K562 (cell line): ENCODE results near the gene SFXN5. TPM values are rescaled to one million over a fixed set of nuclear protein-coding genes. Genes with fewer than 3 reads are reported as not detected.

Experiments used
- ATAC-seq: fragments of 200-7000 bp; cut with Tn5 transposase; 3 replicates; pipeline ENCODE4 v1.9.1; 2020; ENCODE audit warnings: moderate library complexity
- BruUV-seq: library from RNA; stranded (reverse); fragments of 400-500 nt; replicated peaks from 2 replicates; lab custom pipeline; 2021; lab: Mats Ljungman, UMichigan
- CTCF ChIA-PET: fragments of 300-600 bp; formaldehyde crosslinking; extraction: SDS; loops from one replicate; lab custom pipeline; 2021; ENCODE audit warnings: low intra/inter-chr PET ratio; lab: Yijun Ruan, JAX
- POLR2A ChIA-PET: fragments of 300-600, 350-650 bp; sonication (Branson Sonifier 250); formaldehyde crosslinking; extraction: SDS; loops from one replicate; lab custom pipeline; 2021; ENCODE audit warnings: antibody characterized with exemption, inconsistent platforms; lab: Yijun Ruan, JAX
- DNase-seq, 4 experiments: peaks; one replicate each; pipeline versions ENCODE4 v3.0.0 to v3.0.0-alpha.2; 2011 to 2018; ENCODE audit warnings: low spot score in 3 of 4, mixed read lengths in 3 of 4; ENCODE audit errors: extremely low read depth in 1 of 4
- FAIRE-seq: peaks from 2 replicates; lab custom pipeline; 2011; peaks lifted over from hg19 to GRCh38; lab: Jason Lieb, UNC
- H2AFZ ChIP-seq: 2 replicates; pipeline ENCODE4 v1.6.0; 2011; ENCODE audit warnings: low read depth, low read length, control low read depth, inconsistent platforms
- H3K27ac ChIP-seq: fragments of 200-600 bp; 3 replicates; pipeline ENCODE4 v1.8.0; 2011; ENCODE audit warnings: low read depth, mild to moderate bottlenecking, control low read depth, inconsistent platforms, low read length, moderate library complexity, mixed read lengths; ENCODE audit errors: extremely low read depth
- H3K27me3 ChIP-seq, 2 experiments: fragments of 300-600 bp in 1 of 2; 2 replicates in 1 of 2; 3 replicates in 1 of 2; pipeline versions ENCODE4 v1.6.0 to v1.8.0; 2011; ENCODE audit warnings: inconsistent platforms in 2 of 2, low read length in 2 of 2, mild to moderate bottlenecking in 1 of 2, mixed read lengths in 1 of 2, moderate library complexity in 1 of 2; ENCODE audit not compliant: control insufficient read depth in 2 of 2, insufficient read depth in 2 of 2
- H3K36me3 ChIP-seq: fragments of 300-600 bp; 3 replicates; pipeline ENCODE4 v1.8.0; 2011; ENCODE audit warnings: mild to moderate bottlenecking, low read length, inconsistent platforms; ENCODE audit not compliant: control insufficient read depth, insufficient read depth
- H3K4me1 ChIP-seq, 2 experiments: fragments of 200-600 bp in 1 of 2; replicated peaks in 1 of 2; 2 replicates in 1 of 2; 3 replicates in 1 of 2; pipeline versions ENCODE4 v1.5.1 to v1.8.0; 2011; ENCODE audit warnings: inconsistent platforms in 2 of 2, low read length in 2 of 2, mild to moderate bottlenecking in 1 of 2, mixed read lengths in 1 of 2, moderate library complexity in 1 of 2; ENCODE audit not compliant: control insufficient read depth in 2 of 2, insufficient read depth in 2 of 2
- H3K4me2 ChIP-seq: 2 replicates; pipeline ENCODE4 v1.6.1; 2011; ENCODE audit warnings: low read length, control low read depth, inconsistent platforms, mixed read lengths; ENCODE audit not compliant: insufficient read depth
- H3K4me3 ChIP-seq: fragments of 200-600 bp; sonication (generic), shearing (Covaris generic); 2 replicates; pipeline ENCODE4 v1.5.1; 2016; ENCODE audit warnings: control low read depth, inconsistent platforms
- H3K79me2 ChIP-seq: fragments of 200-600 bp; 3 replicates; pipeline ENCODE4 v1.8.0; 2011; ENCODE audit warnings: low read length, inconsistent platforms; ENCODE audit not compliant: control insufficient read depth, insufficient read depth
- H3K9ac ChIP-seq, 2 experiments: 2 replicates each; pipeline versions ENCODE4 v1.6.0 to v1.6.1; 2011; ENCODE audit warnings: low read depth in 2 of 2, low read length in 2 of 2, control low read depth in 1 of 2, inconsistent platforms in 1 of 2, mild to moderate bottlenecking in 1 of 2, mixed read lengths in 1 of 2; ENCODE audit not compliant: insufficient read depth in 1 of 2
- H3K9me1 ChIP-seq: one replicate; pipeline ENCODE4 v1.6.0; 2011; ENCODE audit warnings: inconsistent platforms, mild to moderate bottlenecking, low read length, moderate library complexity; ENCODE audit not compliant: control insufficient read depth, insufficient read depth
- H3K9me3 ChIP-seq: replicated peaks from 2 replicates; pipeline ENCODE4 v1.5.1; 2011; ENCODE audit warnings: low read depth, low read length, inconsistent platforms; ENCODE audit not compliant: control insufficient read depth, insufficient read depth
- H4K20me1 ChIP-seq: replicated peaks from 2 replicates; pipeline ENCODE4 v1.6.1; 2011; ENCODE audit warnings: low read length, inconsistent platforms, mixed read lengths; ENCODE audit not compliant: control insufficient read depth, insufficient read depth
- ASH1L ChIP-seq: fragments of 450-650 bp; IDR thresholded peaks from 2 replicates; pipeline ENCODE4 v1.6.1; 2018; ENCODE audit warnings: borderline replicate concordance, mild to moderate bottlenecking, low read depth; ENCODE audit not compliant: partially characterized antibody
- EZH2 ChIP-seq: IDR thresholded peaks from 2 replicates; pipeline ENCODE4 v1.6.1; 2012; ENCODE audit warnings: low read depth, mild to moderate bottlenecking, inconsistent platforms, low read length, borderline replicate concordance
- HDAC1 ChIP-seq, 2 experiments: fragments of 450-650 bp; IDR thresholded peaks; 2 replicates each; pipeline ENCODE4 v1.6.1; 2016 to 2017; ENCODE audit warnings: inconsistent platforms in 1 of 2, mild to moderate bottlenecking in 1 of 2, moderate library complexity in 1 of 2
- HDGF ChIP-seq: fragments of 450-650 bp; IDR thresholded peaks from 2 replicates; pipeline ENCODE4 v1.6.1; 2016
- ZFP91 ChIP-seq: sonication (generic); formaldehyde crosslinking; IDR thresholded peaks from 2 replicates; pipeline ENCODE4 v1.8.0; 2022; ENCODE audit warnings: mild to moderate bottlenecking, missing genetic modification reagents
- ZNF395 ChIP-seq: fragments of 200-800 bp; sonication (Bioruptor generic); IDR thresholded peaks from 2 replicates; pipeline ENCODE4 v1.6.1; 2017; ENCODE audit warnings: missing genetic modification characterization, missing compliant biosample characterization
- WGBS: fragments of 100-300 bp; shearing (Covaris generic); methylation state at CpG from one replicate; pipeline ENCODE4 v1.1.6; 2016; ENCODE audit warnings: low coverage, mixed read lengths; ENCODE audit not compliant: insufficient coverage; ENCODE audit errors: missing lambda C conversion rate; 5-methylcytosine and 5-hydroxymethylcytosine counted together
- in situ Hi-C: fragments of 300-500 bp; cut with MboI; formaldehyde crosslinking; loops from 4 replicates; pipeline ENCODE4 v1.15.0; 2018; ENCODE audit warnings: inconsistent platforms, mixed read lengths
- intact Hi-C: fragments of 100-400 bp; cut with micrococcal nuclease; formaldehyde crosslinking; loops from 2 replicates; pipeline ENCODE4 v1.14.2; 2022
- polyA plus RNA-seq, 8 experiments: library from polyadenylated mRNA; depleted of rRNA in 4 of 8; stranded (reverse) in 5 of 8; unstranded in 3 of 8; fragments of >200 nt; fragmentation: Nextera tagmentation in 2 of 8; fragmentation: Illumina TruSeq in 1 of 8; extraction: Ambion mirVana in 2 of 8; extraction: Trizol in 1 of 8; gene quantifications; 2 replicates each; pipeline versions ENCODE4 v1.2.1 to v1.2.3, GENCODE V29; 2011 to 2014; ENCODE audit warnings: inconsistent platforms in 1 of 8, missing spikeins in 1 of 8
- total RNA-seq, 7 experiments: library from RNA; depleted of rRNA in 6 of 7; stranded (reverse); fragments of >200 nt in 6 of 7; fragmentation: Illumina TruSeq in 2 of 7; extraction: Trizol in 2 of 7; gene quantifications; 2 replicates each; pipeline versions ENCODE4 v1.2.1 to v1.2.3, GENCODE V29; 2011 to 2021; ENCODE audit warnings: low replicate concordance in 1 of 7
- TF ChIP-seq, protein P1 (sequence below): fragments of 450-650 bp; formaldehyde crosslinking; IDR thresholded peaks from 2 replicates; pipeline ENCODE4 v1.4.0; 2022; ENCODE audit warnings: missing genetic modification characterization

SFXN5 gene
- total and polyA plus RNA-seq, 9 of the 15 experiments (the other 6 are each of a cell fraction or from before 2014, with no cell fraction given): 8.3 to 22.6 (median 16.0) TPM

DNA sequence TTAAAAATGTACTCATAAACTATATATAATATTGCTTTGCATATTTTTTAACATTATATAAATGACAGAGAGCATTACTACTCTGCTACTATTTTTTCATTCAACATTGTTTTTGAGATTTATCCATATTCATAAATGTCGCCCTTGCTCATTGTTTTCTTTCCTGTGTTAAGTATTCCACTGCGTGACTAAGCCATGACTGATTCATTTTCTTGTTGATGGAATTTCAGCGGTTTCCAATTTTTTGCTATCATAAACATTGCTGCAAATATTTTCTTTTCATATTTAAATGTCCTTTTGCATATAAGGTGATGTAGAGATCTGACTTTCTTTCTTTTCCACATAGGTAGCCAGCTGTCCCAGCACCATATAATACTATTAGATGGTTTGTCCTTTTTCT, 57.6 kb downstream of the SFXN5 start:
- TF ChIP-seq EZH2: no peak
- TF ChIP-seq ZNF395: no peak
- TF ChIP-seq ASH1L: no peak
- no peak for TF ChIP-seq HDGF
- TF ChIP-seq, protein P1, sequence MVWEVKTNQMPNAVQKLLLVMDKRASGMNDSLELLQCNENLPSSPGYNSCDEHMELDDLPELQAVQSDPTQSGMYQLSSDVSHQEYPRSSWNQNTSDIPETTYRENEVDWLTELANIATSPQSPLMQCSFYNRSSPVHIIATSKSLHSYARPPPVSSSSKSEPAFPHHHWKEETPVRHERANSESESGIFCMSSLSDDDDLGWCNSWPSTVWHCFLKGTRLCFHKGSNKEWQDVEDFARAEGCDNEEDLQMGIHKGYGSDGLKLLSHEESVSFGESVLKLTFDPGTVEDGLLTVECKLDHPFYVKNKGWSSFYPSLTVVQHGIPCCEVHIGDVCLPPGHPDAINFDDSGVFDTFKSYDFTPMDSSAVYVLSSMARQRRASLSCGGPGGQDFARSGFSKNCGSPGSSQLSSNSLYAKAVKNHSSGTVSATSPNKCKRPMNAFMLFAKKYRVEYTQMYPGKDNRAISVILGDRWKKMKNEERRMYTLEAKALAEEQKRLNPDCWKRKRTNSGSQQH (CRISPR knock-in tag): no peak
- TF ChIP-seq ZFP91: no peak
- no peak for TF ChIP-seq HDAC1 (IDR thresholded peaks at IDR 0.05)
- Histone ChIP-seq H4K20me1 (no peaks in the 10 kb centered on the region), H3K36me3 (0 out of 3 replicates have a peak, but pooled peaks cover 3% of the 10 kb centered on the region), H3K4me2 (no peak overlapping the region), H3K27me3 (no peaks in the 10 kb centered on the region), H2AFZ (no peak overlapping the region), H3K4me3 (no peak overlapping the region), H3K9me3 (no peaks in the 10 kb centered on the region), H3K79me2 (no peaks in the 10 kb centered on the region), H3K9ac (no peak overlapping the region), H3K4me1 (no peaks in the 10 kb centered on the region), H3K27ac (no peak overlapping the region), H3K9me1 (no peaks in the 10 kb centered on the region)
- DNase-seq: no peak
- FAIRE-seq: no peak
- BruUV-seq: no TSS peak
- in situ Hi-C loops (no loop called here), intact Hi-C loops (no loop called here)
- ChIA-PET POLR2A (interaction anchor here (0.7 to 0.8 kb wide), 2 partner anchors 15 to 91 kb away, joined by 3 to 4 read pairs; no protein-coding TSS in a partner anchor), CTCF (no interaction called here)
- ATAC-seq: no peak
- WGBS: 91% methylated on average over 3 of the region's 3 CpGs
